CD4-positive, alpha-beta T cell treated with Interleukin-12 subunit alpha and Interleukin-12 subunit beta, for 1 hour (primary cell): ENCODE results near the gene MAP1LC3B2.

Source experiments
- DNase-seq: peaks from one replicate; pipeline ENCODE4 v3.0.0-alpha.2; 2020

MAP1LC3B2 gene

GRCh38 chr12:116597886-116598285 lies 38.7 kb downstream of the MAP1LC3B2 start:
- no peak for DNase-seq

GRCh38 chr12:116598311-116599284 lies 39.4 kb downstream of the MAP1LC3B2 start:
- DNase-seq: no peak

GRCh38 chr12:116599285-116600136 lies 40.3 kb downstream of the MAP1LC3B2 start:
- peak; percentile 62 for DNase-seq

- DNase-seq: no peak
Observed at GRCh38 chr12:116600959-116601918, 42.1 kb downstream of the MAP1LC3B2 start.

- no peak for DNase-seq
Observed at GRCh38 chr12:116601933-116602810, 43.0 kb downstream of the MAP1LC3B2 start.

- DNase-seq: no peak
Observed at GRCh38 chr12:116603546-116604177, 44.5 kb downstream of the MAP1LC3B2 start.

- no peak for DNase-seq
Observed at GRCh38 chr12:116604178-116604895, 45.2 kb downstream of the MAP1LC3B2 start.

GRCh38 chr12:116604951-116605641 lies 45.9 kb downstream of the MAP1LC3B2 start:
- no peak for DNase-seq

- DNase-seq: no peak
Observed at GRCh38 chr12:116606397-116606796, 47.2 kb downstream of the MAP1LC3B2 start.

GRCh38 chr12:116607039-116607438 lies 47.9 kb downstream of the MAP1LC3B2 start:
- no peak for DNase-seq

- DNase-seq: peak; percentile 30
Observed at GRCh38 chr12:116609319-116610114, 50.3 kb downstream of the MAP1LC3B2 start.

- DNase-seq: no peak
Observed at GRCh38 chr12:116610971-116611541, 51.9 kb downstream of the MAP1LC3B2 start.

- DNase-seq: no peak
Observed at GRCh38 chr12:116612436-116612835, 53.3 kb downstream of the MAP1LC3B2 start.

- no peak for DNase-seq
Observed at GRCh38 chr12:116613256-116613655, 54.1 kb downstream of the MAP1LC3B2 start.

GRCh38 chr12:116614194-116614915 lies 55.2 kb downstream of the MAP1LC3B2 start:
- no peak for DNase-seq

- DNase-seq: no peak
Observed at GRCh38 chr12:116615141-116615861, 56.1 kb downstream of the MAP1LC3B2 start.
